ENCODE measurements around the gene ENPP3.

DNA sequence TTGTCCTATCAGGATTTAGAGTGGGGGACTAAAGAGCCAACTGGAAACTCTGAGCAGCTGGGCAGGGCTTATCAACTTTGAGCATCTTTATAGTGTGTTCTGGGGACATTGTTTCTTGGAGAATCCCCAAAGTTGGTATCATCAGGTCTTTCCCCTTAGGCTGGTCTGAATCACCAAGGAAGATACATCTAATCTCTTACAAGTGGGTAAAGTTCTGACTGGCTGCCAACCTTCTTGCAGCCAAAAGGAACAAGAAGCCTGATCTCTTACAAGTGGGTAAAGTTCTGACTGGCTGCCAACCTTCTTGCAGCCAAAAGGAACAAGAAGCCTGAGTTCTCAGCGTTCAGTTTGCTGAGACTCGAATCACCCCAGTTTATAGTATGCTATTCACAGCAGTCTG lies 7.5 kb upstream of the ENPP3 start:
- TF ChIP-seq, protein P1, sequence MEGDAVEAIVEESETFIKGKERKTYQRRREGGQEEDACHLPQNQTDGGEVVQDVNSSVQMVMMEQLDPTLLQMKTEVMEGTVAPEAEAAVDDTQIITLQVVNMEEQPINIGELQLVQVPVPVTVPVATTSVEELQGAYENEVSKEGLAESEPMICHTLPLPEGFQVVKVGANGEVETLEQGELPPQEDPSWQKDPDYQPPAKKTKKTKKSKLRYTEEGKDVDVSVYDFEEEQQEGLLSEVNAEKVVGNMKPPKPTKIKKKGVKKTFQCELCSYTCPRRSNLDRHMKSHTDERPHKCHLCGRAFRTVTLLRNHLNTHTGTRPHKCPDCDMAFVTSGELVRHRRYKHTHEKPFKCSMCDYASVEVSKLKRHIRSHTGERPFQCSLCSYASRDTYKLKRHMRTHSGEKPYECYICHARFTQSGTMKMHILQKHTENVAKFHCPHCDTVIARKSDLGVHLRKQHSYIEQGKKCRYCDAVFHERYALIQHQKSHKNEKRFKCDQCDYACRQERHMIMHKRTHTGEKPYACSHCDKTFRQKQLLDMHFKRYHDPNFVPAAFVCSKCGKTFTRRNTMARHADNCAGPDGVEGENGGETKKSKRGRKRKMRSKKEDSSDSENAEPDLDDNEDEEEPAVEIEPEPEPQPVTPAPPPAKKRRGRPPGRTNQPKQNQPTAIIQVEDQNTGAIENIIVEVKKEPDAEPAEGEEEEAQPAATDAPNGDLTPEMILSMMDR (IDR thresholded peaks at IDR 0.05): no peak
- no peak for TF ChIP-seq EZH2 (IDR thresholded peaks at IDR 0.05; ENCODE audit: borderline replicate concordance, insufficient read depth, low read depth, low read length, poor library complexity, severe bottlenecking)
